Measurements from ENCODE around the gene EPHA2. TPM values are rescaled to one million over a fixed set of nuclear protein-coding genes. Genes with fewer than 3 reads are reported as not detected.

EPHA2 gene
- total and polyA plus RNA-seq, 4 donors = 2.9 to 11.1 (median 6.8) TPM

GRCh38 chr1:16122916-16123315 lies 33.0 kb downstream of the EPHA2 start (continued):
- TF ChIP-seq ZBTB33 (IDR thresholded peaks at IDR 0.05) = no peak
- TF ChIP-seq HNF4A (conservative IDR thresholded peaks at IDR 0.05) = no peak
- no peak for TF ChIP-seq FOXA2 (IDR thresholded peaks at IDR 0.05)
- no peak for TF ChIP-seq RAD21 (IDR thresholded peaks at IDR 0.05)
- no peak for TF ChIP-seq MAX (IDR thresholded peaks at IDR 0.05)
- TF ChIP-seq ATF3 (IDR thresholded peaks at IDR 0.05) = no peak
- no peak for TF ChIP-seq SP1 (IDR thresholded peaks at IDR 0.05)
- no peak for TF ChIP-seq YY1 (IDR thresholded peaks at IDR 0.05)

GRCh38 chr1:16122350-16122881 lies 33.5 kb downstream of the EPHA2 start:
- 88% methylated on average over 4 of the region's 4 CpGs for WGBS
- no peaks in the 10 kb centered on the region for H3K9me3 ChIP-seq (ENCODE audit: control insufficient read depth in 4 of 4, low read length in 3 of 4)
- peaks cover 2 to 24% (median 20%) of the 10 kb centered on the region in 4 donors for H3K4me1 ChIP-seq (ENCODE audit: control insufficient read depth in 4 of 4, insufficient read depth in 4 of 4, low read length in 3 of 4)
- no peak overlapping the region for H3K9ac ChIP-seq (ENCODE audit: low read depth in 1 of 2, low read length in 2 of 2)
- no peaks in the 10 kb centered on the region for H3K27me3 ChIP-seq (ENCODE audit: control insufficient read depth in 4 of 4, insufficient read depth in 4 of 4, low read length in 3 of 4)
- H3K36me3 ChIP-seq (ENCODE audit: control insufficient read depth in 4 of 4, insufficient read depth in 3 of 4, low read depth in 1 of 4, low read length in 3 of 4) = peaks cover 4 to 24% (median 9%) of the 10 kb centered on the region in 4 donors
- DNase-seq (ENCODE audit: low spot score) = no peak
- no peak overlapping the region for H3K4me3 ChIP-seq (ENCODE audit: low read depth in 1 of 3, low read length in 3 of 3)
- H3K27ac ChIP-seq (ENCODE audit: low read depth in 1 of 2, low read length in 2 of 2) = no peak overlapping the region
- TF ChIP-seq ZBTB33 (IDR thresholded peaks at IDR 0.05) (no peak), EGR1 (IDR thresholded peaks at IDR 0.05; ENCODE audit: low read depth in 2 of 2) (no peak), ATF3 (IDR thresholded peaks at IDR 0.05) (no peak), SP1 (IDR thresholded peaks at IDR 0.05) (no peak), GABPA (IDR thresholded peaks at IDR 0.05 in 1 of 2, conservative IDR thresholded peaks at IDR 0.05 in 1 of 2) (no peak), RAD21 (IDR thresholded peaks at IDR 0.05) (no peak), RXRA (IDR thresholded peaks at IDR 0.05) (no peak), REST (IDR thresholded peaks at IDR 0.05) (no peak), HNF4G (IDR thresholded peaks at IDR 0.05) (no peak), YY1 (IDR thresholded peaks at IDR 0.05) (no peak)

Measured in liver (tissue), 9 donors.